GM15510 (cell line): ENCODE results near the gene COL4A2.

Source experiments
- POLR2A ChIP-seq: IDR thresholded peaks from 3 replicates; pipeline ENCODE4 v1.6.1; 2011; ENCODE audit warnings: borderline replicate concordance; ENCODE audit not compliant: insufficient read length; ENCODE audit errors: extremely low read depth

The COL4A2 gene

DNA sequence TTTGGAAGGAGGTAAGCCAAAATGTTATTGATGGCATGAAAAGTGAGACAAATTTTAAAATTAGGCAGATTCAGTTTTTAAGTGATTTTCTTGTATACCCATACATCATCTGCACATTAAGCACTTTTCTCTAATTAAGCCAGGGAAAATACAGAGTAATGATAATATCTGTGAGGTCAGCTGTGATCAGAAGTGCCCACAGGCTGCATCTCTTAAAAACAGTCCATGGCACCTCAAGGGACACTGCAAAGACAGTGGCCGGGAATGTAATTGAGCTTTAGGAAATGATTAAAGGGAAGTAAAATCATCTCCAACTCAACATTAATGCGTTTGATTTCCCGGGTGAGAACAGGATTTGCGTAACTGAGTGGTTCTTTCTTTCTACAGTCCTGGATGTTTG is 2.1 kb upstream of the COL4A2 start:
- no peak for TF ChIP-seq POLR2A

DNA sequence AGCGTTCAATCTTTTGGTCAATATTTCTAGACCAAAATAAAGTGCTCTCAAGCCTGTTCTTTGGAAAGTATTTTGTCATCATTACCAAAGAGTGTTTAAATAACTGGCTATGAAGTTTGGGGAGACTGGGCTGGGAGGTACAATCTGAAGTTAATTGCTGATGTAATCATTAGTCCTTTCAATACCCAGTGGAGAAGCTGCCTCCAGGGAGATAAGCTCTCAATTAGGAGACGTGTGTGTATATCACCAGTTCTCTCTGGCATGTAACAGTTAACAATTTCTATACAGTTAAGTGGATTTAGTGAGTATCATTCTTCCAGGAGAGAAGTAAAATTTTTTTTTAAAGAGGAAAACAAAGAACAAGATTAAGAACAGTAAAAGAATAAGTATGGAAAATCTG is 1.5 kb upstream of the COL4A2 start:
- no peak for TF ChIP-seq POLR2A

DNA sequence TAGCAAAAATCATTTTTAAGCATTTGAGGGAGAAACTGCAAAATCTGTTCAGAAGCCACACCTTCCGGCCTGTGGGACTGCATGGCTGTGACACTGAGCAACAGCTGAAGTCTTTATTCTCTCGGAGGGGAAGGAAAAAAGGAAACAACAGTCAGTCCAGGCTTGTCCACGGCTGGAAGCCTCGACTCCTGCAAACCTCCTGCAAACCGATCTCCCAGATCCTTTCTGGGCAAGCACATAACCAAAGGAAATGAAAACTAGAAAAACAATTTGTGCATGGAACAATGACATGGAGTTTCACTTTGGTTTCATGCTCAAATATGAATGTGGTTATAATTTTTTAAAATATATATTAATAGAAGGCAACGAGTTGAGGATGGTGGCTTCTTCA is 1.1 kb upstream of the COL4A2 start:
- no peak for TF ChIP-seq POLR2A

DNA sequence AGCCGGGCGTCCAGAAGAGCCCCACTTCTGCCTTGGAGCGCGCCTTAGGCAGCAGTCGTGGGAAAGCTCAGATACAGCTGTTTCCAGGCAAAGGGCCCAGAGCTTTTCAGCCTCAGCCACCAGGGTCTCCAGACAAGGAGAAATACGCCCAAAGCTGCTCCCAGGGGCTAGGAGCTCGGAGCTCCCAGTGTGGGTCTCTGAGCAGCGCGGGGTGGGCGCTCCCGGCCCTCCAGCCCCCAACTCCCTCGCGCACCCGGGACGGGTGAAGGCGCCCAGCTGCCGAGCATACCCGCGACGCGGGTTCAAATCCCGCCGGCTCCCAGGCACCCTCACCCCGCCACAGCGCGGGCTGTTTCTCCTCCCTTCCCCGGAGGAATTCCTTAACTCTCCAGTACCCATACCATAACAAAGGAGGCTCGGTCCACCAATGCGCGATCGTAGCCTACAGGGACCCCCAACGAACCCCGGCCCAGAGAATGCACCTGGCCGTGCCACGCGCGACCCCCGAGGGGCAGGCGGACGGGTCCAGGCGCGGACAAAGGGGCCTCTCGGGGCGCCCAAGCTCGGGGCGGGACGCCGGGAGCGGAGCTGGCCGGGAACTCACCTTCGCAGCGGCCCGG is 634 bp upstream of the COL4A2 start:
- TF ChIP-seq POLR2A = no peak

DNA sequence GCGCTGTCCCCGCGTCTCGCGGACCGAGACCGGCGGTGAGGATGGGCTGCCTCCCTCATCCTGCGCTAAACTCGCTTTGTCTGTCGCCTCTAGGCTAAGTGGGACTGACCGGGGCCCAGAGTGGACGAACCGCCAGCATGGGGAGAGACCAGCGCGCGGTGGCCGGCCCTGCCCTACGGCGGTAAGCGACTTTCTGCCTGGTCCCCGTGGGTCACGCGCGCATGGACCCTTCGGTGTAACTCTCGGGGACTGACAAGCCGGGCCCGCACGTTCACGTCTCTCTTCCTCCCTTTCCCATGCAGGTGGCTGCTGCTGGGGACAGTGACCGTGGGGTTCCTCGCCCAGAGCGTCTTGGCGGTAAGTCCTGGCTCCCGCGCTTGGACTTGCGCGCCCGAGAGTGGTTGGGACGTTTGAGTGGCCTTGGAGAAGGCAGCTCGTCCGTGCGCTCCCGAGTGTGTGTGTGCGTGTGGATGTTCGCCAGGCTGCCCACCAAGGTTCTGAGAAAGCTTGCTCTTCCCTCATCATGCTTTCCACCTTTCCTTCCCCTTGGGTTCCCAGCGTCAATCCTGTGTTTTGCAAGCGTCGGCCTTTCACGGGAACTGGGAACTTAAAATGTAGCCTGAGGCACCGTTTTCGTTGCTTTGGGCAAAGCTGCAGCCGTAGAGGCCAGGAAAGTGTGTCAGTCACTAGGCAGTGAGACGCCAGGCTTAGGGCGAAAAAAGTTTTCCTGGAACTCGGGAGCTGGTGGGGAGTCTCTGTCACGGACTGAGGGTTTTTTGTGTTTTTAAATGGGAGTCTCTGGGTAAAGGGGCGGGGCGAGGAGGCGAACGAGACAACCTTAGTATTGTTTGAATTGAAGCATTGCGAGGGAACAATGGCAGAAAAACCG is 927 bp downstream of the COL4A2 start:
- no peak for TF ChIP-seq POLR2A

DNA sequence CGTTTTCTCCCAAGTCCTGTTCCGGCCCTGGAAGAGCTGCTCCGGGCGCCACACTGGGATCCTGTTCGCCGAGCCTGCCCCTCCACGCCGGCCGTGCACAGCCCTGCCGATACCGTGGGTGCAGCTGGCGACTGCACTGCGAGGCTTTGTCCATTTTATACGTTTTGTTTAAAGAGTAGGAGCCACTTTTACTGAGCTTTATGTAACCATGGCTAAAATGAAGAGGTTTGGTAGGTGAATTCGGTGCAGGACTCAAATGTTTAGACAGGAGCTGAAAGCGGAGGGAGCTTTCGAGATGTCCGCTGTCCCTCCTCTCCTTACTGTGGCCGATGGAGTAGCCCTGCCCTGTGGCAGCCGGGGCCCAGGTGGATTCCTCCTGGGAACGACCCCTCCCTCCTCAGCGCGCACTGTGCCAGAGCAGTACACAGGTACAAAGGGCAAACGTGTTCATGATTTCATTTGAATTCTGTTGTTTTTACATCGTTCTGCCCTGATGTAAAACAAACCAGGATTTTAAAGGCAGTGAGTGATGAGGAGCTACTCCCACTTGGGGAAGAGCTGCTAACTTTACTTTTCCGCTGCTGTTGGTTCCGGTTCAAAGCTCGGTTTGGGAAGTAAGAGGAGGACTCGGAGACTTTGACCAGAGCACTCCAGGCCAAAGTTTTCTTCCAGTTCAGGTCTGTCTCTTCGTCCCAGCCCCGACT is 1.7 kb downstream of the COL4A2 start:
- no peak for TF ChIP-seq POLR2A

DNA sequence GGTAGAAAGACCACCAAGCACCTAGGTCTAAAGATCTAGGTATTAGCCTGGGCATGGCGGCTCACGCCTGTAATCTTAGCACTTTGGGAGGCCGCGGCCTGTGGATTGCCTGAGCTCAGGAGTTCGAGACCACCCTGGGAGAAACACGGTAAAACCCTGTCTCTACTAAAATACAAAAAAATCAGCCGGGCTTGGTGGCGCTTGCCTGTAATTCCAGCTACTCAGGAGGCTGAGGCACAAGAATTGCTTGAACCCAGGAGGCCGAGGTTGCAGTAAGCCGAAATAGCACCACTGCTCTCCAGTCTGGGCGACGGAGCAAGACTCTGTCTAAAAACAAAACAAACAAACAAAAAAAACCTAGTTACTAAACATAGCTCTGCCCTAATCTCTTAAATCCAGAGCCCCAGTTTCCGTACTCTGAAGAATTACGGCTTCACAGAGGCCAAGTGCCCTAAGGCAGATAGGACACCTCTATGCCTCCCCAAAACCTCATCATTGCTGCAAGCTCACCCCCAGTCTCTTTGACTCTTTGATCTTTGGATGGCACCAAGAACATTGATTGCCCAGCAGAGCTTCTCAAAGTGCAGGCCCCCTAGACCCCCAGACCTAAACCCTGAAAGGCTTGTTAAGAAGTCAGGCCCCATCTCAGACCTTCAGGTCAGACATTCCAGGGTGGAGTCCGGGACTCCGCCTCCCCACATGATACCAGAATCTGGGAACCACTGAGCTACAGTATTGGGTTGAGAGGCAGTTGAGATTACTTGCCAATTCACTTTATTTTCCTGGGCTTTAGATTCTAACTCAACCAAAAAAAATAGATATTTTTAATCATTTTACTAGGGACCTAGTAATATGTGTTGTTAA is 2.8 kb downstream of the COL4A2 start:
- no peak for TF ChIP-seq POLR2A

DNA sequence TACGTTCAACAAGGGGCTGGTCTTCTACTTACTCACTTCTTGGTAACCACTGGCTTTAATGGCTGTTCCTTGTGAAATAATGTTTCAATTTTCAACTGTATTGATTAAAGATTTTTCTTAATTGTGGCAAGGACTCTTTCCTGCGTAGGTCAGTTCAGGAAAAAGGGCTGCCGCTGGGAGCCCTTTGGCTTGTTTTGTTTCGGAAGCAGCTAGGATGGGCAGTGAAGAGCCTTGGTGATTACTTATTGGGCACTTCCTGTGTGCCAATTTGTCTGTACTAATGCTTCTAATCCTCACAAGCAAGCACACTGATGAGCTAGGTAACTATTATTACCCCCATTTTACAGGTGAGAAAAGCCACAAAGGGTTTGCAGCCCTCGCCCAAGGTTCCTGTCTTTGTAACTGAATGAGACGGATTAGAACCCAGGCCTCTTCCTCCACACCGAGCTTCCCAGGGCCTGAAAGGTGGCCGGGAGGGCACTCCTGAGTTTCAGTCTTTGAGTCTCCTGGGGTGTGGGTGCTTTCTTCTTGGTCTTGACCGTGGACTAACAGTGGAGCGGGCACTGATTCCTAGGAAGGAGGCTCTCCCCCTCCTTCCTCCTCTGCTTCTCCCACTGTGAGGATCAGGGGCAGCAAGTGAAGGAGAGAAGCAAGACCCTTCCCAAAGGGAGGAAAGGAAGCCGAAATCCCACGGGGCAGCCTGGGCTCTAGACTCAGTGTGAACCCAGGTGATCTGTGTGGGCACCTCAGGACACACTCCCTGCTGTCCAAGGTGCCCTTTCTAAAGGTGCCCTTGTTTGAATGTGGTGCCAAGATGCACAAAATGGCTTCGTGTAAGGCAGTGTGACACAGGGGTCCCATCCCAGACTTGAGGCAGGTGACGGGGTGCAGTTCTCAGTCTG is 3.7 kb downstream of the COL4A2 start:
- TF ChIP-seq POLR2A = no peak

DNA sequence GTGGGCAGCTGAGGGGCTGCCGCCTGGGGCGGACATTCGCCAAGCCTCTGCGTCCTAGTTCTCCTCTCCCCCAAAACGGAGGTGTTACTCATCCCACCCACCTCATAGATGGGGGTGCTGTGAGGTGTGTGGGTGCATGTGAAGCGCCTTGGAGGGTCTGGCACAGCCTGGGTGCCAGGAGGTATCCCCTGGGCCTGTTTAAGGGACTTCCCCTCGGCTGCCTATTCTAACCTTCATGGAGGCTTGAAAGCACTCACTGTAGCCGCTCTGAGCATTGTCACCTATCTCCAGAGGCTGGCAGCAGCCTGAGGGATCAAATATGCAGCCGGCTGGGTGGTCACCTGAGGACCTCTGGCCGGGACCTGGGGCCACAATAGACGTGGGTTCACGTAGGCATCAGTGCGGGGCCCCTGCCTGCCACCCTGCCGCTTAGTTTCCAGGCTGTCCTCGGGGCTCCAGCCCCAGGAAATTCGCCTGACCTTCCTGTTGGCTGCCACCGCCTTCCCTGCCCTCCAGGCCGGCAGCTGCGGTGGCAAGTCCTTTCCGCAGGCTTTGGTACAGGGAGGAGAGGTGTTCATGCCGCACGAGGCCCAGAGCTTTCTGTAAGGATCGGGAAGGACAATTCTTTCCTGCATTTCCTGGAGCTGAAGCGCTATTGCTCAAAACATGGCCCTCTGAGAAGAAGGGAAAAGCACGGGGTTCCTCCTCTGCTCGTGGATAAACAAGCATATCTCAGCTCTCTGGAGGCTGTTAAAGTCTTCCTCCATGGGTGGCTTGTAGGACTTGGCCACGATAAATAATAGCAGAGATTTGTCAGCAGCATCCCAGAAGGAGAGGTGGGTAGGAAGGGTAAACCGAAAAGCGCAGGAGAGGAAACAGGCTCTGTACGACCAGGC is 4.6 kb downstream of the COL4A2 start:
- no peak for TF ChIP-seq POLR2A

DNA sequence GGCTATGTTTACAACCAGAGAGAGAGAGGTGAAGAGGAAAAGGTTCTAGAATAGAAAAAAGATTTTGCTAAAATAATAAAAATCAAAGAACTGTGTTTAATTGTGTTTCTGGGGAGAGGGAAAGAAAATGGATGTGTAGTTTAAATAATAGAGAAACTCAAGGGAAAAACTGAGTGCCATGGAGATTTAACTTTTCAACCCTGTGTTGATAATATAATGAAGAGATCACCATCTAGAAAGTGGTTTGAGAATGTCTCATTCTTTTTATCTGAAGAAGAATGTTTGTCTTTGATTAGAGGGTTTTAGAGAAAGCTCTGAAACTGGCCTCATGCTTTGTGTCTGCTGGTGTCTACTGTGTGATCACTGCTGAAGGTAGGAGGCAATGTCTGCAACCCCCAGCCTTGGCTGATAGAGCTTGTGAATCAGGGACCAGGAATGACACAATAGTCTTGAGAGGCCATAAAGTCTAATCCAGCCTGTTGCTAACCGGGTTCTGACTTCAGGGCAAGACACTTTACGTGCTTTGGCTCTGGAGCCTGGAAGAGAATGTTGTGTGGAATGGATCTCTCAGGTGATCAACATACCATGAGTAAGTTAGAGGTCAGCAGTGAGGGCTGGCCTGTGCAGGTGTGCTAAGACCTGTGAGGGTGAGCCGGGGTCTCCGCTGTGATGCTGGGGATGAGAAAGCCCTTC is 5.4 kb downstream of the COL4A2 start:
- TF ChIP-seq POLR2A = no peak

DNA sequence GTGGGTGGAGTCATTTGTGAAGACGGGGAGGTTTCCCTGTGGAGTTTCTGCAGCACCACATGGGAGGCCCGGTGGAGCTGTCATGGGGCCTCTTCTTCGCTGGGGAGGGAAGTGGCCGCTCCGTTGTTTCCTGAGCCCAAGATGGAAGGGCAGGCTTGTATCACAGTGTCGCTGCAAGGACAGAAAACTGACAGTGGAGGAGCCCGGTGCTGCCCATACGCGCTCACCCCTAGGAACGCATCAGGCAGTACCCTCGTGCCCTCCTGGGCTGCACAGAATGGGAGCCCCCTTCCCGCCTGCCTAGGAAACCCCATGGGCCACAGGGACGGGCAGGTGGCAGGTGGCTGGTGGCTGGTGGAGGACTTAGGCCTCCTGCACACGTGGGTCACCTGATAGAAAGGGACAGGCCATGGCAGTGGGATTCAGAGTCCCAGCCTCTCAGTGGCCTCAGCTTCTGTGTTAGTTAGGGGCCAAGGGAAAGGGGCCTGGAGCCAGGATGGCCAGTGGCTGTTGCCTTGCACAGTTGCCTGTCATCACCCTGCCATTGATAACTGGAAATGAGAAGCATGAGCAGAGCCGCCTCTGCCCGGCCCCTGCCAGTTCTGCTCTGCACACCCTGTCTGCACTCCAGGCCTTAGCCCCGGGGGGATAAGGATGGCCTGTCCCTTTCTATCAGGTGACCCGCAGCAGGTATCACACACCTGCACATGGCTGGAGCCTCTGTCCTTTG is 7.6 kb downstream of the COL4A2 start:
- no peak for TF ChIP-seq POLR2A
